Prostate gland (tissue), 2 donors: Measurements from ENCODE around the gene FOXD4L3.
"Not testable (repeated sequence)": the region's sequence is repeated elsewhere in the genome, so short reads cannot be mapped to it uniquely, and the experiment has no call there.

ENCODE experiments used
- POLR2AphosphoS5 ChIP-seq: sonication (generic); formaldehyde crosslinking; IDR thresholded peaks from one replicate; pipeline ENCODE4 v1.6.1; 2017; ENCODE audit warnings: antibody characterized with exemption
- TF ChIP-seq, protein P1 (sequence below), 4 experiments: fragments of 200-600 bp in 2 of 4; fragments of 450-650 bp in 2 of 4; sonication (generic) in 2 of 4; IDR thresholded peaks; 1 replicate in 3 of 4; 2 replicates in 1 of 4; pipeline ENCODE4 v1.5.1; 2016 to 2019; ENCODE audit warnings: antibody characterized with exemption in 4 of 4, mild to moderate bottlenecking in 2 of 4, moderate library complexity in 2 of 4

DNA sequence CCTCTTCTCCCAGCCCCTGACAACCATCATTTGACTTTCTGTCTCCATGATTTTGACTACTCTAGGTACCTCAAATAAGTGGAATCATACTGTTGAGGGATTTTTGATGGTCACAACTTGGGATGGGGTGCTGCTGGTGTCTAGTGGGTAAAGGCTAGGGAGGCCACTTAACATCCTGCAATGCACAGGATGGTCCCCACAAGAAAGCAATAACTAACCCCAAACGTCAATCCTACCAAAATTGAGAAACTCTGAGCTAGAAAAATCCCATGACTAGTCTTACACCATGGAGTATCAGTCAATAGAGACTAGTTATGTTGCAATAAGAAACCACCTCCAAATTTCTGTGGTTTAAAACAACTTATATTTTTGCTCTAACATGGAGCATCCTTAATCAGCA is 29.5 kb downstream of the FOXD4L3 start:
- TF ChIP-seq, protein P1, sequence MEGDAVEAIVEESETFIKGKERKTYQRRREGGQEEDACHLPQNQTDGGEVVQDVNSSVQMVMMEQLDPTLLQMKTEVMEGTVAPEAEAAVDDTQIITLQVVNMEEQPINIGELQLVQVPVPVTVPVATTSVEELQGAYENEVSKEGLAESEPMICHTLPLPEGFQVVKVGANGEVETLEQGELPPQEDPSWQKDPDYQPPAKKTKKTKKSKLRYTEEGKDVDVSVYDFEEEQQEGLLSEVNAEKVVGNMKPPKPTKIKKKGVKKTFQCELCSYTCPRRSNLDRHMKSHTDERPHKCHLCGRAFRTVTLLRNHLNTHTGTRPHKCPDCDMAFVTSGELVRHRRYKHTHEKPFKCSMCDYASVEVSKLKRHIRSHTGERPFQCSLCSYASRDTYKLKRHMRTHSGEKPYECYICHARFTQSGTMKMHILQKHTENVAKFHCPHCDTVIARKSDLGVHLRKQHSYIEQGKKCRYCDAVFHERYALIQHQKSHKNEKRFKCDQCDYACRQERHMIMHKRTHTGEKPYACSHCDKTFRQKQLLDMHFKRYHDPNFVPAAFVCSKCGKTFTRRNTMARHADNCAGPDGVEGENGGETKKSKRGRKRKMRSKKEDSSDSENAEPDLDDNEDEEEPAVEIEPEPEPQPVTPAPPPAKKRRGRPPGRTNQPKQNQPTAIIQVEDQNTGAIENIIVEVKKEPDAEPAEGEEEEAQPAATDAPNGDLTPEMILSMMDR (IDR thresholded peaks at IDR 0.05) = not testable (repeated sequence)
- TF ChIP-seq POLR2AphosphoS5 = not testable (repeated sequence)
